ENCODE data around the gene RASA2.

GRCh38 chr3:141570068-141570467 is 83.2 kb downstream of the RASA2 start:
- TF ChIP-seq EZH2 (IDR thresholded peaks at IDR 0.05; ENCODE audit: low read depth, unreplicated experiment) (no peak), CTCF (conservative IDR thresholded peaks at IDR 0.05; ENCODE audit: low read depth in 2 of 2) (no peak), EZH2phosphoT487 (IDR thresholded peaks at IDR 0.05; ENCODE audit: unreplicated experiment) (no peak), STAT1 (IDR thresholded peaks at IDR 0.05; ENCODE audit: unreplicated experiment) (no peak), REST (IDR thresholded peaks at IDR 0.05; ENCODE audit: unreplicated experiment) (no peak), JUNB (IDR thresholded peaks at IDR 0.05; ENCODE audit: unreplicated experiment) (no peak), POLR2AphosphoS5 (IDR thresholded peaks at IDR 0.05; ENCODE audit: low read depth) (no peak)

All from GM23338 (cell line).